ENCODE data around the gene SCAMP3.
"Not testable (repeated sequence)": the region's sequence is repeated elsewhere in the genome, so short reads cannot be mapped to it uniquely, and the experiment has no call there.

The SCAMP3 gene

GRCh38 chr1:155233502-155233901, 28.7 kb downstream of the SCAMP3 start:
- H3K4me3 Mint-ChIP-seq; H3K27ac Mint-ChIP-seq; H3K4me1 Mint-ChIP-seq; H3K36me3 Mint-ChIP-seq (ENCODE audit: low read depth); DNase-seq; ATAC-seq; H3K9me3 Mint-ChIP-seq; H3K27me3 Mint-ChIP-seq: not testable (repeated sequence)

GRCh38 chr1:155232001-155232978, 29.9 kb downstream of the SCAMP3 start:
- DNase-seq; H3K9me3 Mint-ChIP-seq; H3K27me3 Mint-ChIP-seq; ATAC-seq; H3K27ac Mint-ChIP-seq; H3K36me3 Mint-ChIP-seq (ENCODE audit: low read depth); H3K4me3 Mint-ChIP-seq: not testable (repeated sequence)
- peaks cover 15% of the 10 kb centered on the region for H3K4me1 Mint-ChIP-seq

GRCh38 chr1:155231302-155231701, 30.9 kb downstream of the SCAMP3 start:
- H3K4me1 Mint-ChIP-seq, result peaks cover 18% of the 10 kb centered on the region
- H3K27me3 Mint-ChIP-seq; ATAC-seq; DNase-seq; H3K9me3 Mint-ChIP-seq; H3K36me3 Mint-ChIP-seq (ENCODE audit: low read depth); H3K4me3 Mint-ChIP-seq; H3K27ac Mint-ChIP-seq: not testable (repeated sequence)

DNA sequence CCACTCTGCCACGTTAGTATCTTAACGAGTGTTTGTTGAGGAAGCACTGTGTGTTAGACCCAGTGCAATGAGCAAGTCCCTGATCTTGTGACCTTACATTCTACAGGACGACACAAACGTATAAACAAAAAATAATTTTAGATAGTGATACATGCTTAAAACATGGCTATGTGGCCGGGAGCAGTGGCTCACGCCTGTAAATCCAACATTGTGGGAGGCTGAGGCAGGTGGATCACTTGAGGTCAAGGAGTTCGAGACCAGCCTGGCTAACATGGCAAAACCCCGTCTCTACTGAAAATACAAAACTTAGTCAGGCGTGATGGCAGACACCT, 34.1 kb downstream of the SCAMP3 start:
- H3K36me3 Mint-ChIP-seq (ENCODE audit: low read depth), result peaks cover 12% of the 10 kb centered on the region
- peaks cover 38% of the 10 kb centered on the region for H3K4me1 Mint-ChIP-seq
- no peak for ATAC-seq
- no peaks in the 10 kb centered on the region for H3K9me3 Mint-ChIP-seq
- peak overlapping the region; percentile 95 for H3K4me3 Mint-ChIP-seq
- H3K27ac Mint-ChIP-seq, result peak overlapping the region; percentile 89
- no peaks in the 10 kb centered on the region for H3K27me3 Mint-ChIP-seq
- DNase-seq, result no peak

- Mint-ChIP-seq H3K4me1 (peaks cover 38% of the 10 kb centered on the region), H3K27me3 (no peaks in the 10 kb centered on the region), H3K9me3 (no peaks in the 10 kb centered on the region), H3K4me3 (peak overlapping the region; percentile 95), H3K36me3 (ENCODE audit: low read depth) (peaks cover 12% of the 10 kb centered on the region), H3K27ac (peak overlapping the region; percentile 89)
- peak; percentile 95 for ATAC-seq
- DNase-seq, result peak; percentile 99
These were observed 34.7 kb downstream of the SCAMP3 start for GRCh38 chr1:155227261-155228095.

DNA sequence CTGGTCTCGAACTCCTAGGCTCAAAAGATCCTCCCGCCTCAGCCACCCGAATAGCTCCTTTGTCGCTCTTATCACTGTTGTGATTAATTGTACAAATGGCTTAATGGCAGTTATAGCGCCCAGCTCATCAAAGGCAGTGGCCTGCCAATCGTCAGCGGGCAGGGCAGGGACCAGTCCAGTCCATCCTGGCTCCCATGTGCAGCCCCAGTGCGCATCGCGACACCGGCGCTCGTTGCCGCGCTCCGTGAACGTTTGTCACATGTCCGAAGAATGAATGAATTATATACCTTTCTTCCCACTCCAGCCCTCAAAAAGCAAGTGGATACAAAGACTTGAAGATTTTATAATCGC, 35.3 kb downstream of the SCAMP3 start:
- peaks cover 12% of the 10 kb centered on the region for H3K36me3 Mint-ChIP-seq (ENCODE audit: low read depth)
- peak; percentile 59 for DNase-seq
- H3K4me3 Mint-ChIP-seq, result peak overlapping the region; percentile 95
- ATAC-seq, result peak; percentile 31
- H3K9me3 Mint-ChIP-seq, result no peaks in the 10 kb centered on the region
- no peaks in the 10 kb centered on the region for H3K27me3 Mint-ChIP-seq
- peaks cover 38% of the 10 kb centered on the region for H3K4me1 Mint-ChIP-seq
- H3K27ac Mint-ChIP-seq, result peak overlapping the region; percentile 89

DNA sequence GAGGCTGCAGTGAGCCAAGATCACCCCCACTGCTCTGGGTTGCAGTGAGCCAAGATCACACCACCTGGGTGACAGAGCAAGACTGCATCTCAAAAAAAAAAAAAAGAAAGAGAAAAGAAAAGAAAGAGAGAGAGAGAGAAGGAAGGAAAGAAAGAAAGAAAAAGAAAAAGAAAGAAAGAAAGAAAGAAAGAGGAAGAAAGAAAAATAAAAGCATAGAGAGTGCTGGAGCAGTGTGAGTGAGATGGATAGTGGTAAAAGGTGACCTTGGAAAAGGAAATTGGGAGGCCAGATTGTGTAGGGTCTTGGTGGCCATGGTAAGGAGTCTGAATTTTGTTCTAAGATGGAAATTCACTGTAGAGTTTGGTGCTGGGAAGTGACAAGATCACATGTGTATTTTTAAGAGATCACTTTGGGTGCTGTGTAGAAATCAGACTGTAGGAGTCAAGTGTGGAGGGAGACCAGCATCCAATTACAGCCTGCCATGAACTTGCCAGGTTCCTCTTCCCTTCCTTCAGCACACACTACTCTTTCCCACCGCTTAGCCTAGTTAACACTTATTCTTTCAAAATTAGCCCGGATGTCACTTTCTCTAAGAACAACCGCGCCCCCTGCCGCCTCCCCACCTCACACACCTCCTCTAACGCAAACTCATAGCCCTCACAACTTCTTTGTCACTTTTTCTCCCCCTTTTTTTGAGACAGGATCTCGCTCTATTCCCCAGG, 35.8 kb downstream of the SCAMP3 start:
- peak; percentile 40 for ATAC-seq
- H3K4me3 Mint-ChIP-seq, result peak overlapping the region; percentile 95
- H3K27ac Mint-ChIP-seq, result peak overlapping the region; percentile 89
- no peaks in the 10 kb centered on the region for H3K27me3 Mint-ChIP-seq
- no peaks in the 10 kb centered on the region for H3K9me3 Mint-ChIP-seq
- peaks cover 38% of the 10 kb centered on the region for H3K4me1 Mint-ChIP-seq
- H3K36me3 Mint-ChIP-seq (ENCODE audit: low read depth), result peaks cover 12% of the 10 kb centered on the region
- DNase-seq, result peak; percentile 84

- H3K4me1 Mint-ChIP-seq, result peaks cover 38% of the 10 kb centered on the region
- DNase-seq, H3K9me3 Mint-ChIP-seq: not testable (repeated sequence)
These were observed 36.8 kb downstream of the SCAMP3 start for GRCh38 chr1:155225404-155225759.

DNA sequence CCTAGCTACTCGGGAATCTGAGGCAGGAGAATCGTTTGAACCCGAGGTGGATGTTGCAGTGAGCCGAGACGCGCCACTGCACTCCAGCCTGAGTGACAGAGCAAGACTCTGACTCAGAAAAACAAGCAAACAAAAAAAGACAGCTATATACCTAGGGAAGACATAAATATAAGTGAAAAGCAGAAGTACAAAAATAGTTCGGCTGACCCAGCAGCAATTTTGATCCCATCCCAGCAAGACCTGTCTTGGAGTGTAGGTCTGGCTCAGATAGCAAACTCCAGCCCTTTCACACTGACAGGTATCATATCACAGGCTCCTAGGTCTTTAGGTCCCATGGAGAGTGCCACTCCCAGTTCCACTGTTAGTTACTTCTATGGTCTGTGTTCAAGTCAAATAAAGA, 39.1 kb downstream of the SCAMP3 start:
- H3K27me3 Mint-ChIP-seq, result no peaks in the 10 kb centered on the region
- H3K9me3 Mint-ChIP-seq, result no peaks in the 10 kb centered on the region
- ATAC-seq (no peak), DNase-seq (no peak)
- H3K4me3 Mint-ChIP-seq, result no peak overlapping the region
- peaks cover 44% of the 10 kb centered on the region for H3K4me1 Mint-ChIP-seq
- H3K27ac Mint-ChIP-seq, result no peak overlapping the region
- peaks cover 12% of the 10 kb centered on the region for H3K36me3 Mint-ChIP-seq (ENCODE audit: low read depth)

More at GRCh38 chr1:155225404-155225759, 36.8 kb downstream of the SCAMP3 start:
- not testable (repeated sequence) for ATAC-seq, H3K27me3 Mint-ChIP-seq
- peaks cover 12% of the 10 kb centered on the region for H3K36me3 Mint-ChIP-seq (ENCODE audit: low read depth)
- H3K27ac Mint-ChIP-seq, result peak overlapping the region; percentile 52
- peak overlapping the region; percentile 95 for H3K4me3 Mint-ChIP-seq

- Mint-ChIP-seq H3K27ac (peak overlapping the region; percentile 19), H3K4me1 (peaks cover 24% of the 10 kb centered on the region)
- ATAC-seq; H3K9me3 Mint-ChIP-seq; H3K27me3 Mint-ChIP-seq; H3K36me3 Mint-ChIP-seq (ENCODE audit: low read depth); DNase-seq; H3K4me3 Mint-ChIP-seq: not testable (repeated sequence)
These were observed 41.8 kb downstream of the SCAMP3 start for GRCh38 chr1:155220211-155220965.

DNA sequence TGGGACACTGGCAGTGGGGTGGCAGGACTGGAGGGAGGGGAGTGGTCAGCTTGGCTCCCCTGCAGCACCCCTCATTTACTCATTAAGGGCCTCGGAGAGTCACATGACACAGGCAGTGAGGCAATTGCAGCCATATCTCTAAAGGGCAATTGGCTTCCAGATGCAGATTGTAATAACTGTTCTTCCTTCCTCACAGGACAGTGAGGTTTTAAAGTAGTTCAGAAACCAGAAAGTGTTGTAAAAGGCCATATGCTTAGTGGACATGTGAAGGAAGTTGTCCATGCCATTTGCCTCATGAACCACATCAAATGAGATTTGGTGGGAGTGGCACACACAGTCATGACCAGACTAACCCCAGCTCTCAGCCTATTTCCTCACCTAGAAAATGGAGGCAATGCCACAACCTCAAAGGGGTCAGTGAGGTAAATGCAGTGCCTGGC, 42.5 kb downstream of the SCAMP3 start:
- no peaks in the 10 kb centered on the region for H3K9me3 Mint-ChIP-seq
- no peak for ATAC-seq
- H3K36me3 Mint-ChIP-seq (ENCODE audit: low read depth), result peaks cover 2% of the 10 kb centered on the region
- H3K4me1 Mint-ChIP-seq, result peaks cover 18% of the 10 kb centered on the region
- no peak for DNase-seq
- peak overlapping the region; percentile 53 for H3K27ac Mint-ChIP-seq
- no peaks in the 10 kb centered on the region for H3K27me3 Mint-ChIP-seq
- no peak overlapping the region for H3K4me3 Mint-ChIP-seq

DNA sequence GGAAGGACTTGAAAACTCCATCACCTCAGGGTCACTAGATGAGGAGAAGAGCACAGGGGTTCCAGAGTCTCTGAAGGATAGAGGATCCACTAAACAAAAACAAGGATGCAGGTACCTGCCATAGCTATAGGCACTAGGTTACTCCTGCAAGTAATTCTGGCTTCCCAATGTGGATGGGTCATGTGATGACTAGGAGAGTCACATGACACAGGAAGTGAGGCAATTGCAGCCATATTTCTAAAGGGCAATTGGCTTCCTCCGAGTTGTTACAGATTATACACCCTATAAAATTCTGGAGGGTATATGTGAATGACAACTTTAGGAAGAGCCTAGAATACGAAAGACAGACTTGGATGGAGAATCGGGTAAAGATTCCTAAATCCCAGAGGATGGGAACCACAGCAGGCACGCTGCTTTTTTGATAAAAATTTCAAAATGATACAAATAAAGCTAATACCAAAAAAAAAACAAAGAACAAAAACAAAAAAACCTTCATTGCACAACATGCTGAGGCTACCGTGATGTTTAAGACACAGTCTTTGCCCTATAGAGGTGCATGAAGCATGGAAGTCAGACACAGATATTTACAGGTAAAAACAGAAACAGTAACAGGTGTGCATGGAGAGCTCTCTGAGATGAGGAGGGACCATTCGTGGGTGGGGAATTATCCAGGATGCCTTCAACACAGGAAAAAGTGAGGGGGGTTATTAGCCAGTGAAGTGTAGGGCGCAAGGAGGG, 43.1 kb downstream of the SCAMP3 start:
- Mint-ChIP-seq H3K4me1 (peaks cover 14% of the 10 kb centered on the region), H3K27ac (peak overlapping the region; percentile 53), H3K9me3 (no peaks in the 10 kb centered on the region), H3K27me3 (no peaks in the 10 kb centered on the region), H3K36me3 (ENCODE audit: low read depth) (no peaks in the 10 kb centered on the region), H3K4me3 (peak overlapping the region; percentile 15)
- DNase-seq (no peak), ATAC-seq (no peak)

DNA sequence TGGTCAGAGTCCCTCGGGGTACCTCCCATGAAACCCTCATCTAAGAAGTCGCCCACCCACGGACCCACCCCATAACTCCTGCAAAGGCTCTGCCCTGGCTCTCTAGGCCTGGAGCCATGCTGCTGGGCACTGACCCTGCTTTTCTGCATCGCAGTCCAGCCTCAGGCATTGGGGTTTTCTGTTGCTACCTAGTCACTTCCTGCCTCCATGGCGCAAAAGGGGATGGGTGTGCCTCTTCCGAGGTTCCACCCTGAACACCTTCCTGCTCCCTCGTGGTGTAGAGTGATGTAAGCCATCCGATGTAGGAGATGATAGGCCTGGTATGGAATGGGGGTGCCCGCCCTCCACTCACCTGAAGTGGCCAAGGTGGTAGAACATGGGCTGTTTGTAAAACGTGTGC, 47.5 kb downstream of the SCAMP3 start:
- DNase-seq, H3K4me3 Mint-ChIP-seq, ATAC-seq, H3K9me3 Mint-ChIP-seq, H3K27ac Mint-ChIP-seq, H3K27me3 Mint-ChIP-seq: not testable (repeated sequence)
- H3K36me3 Mint-ChIP-seq (ENCODE audit: low read depth), result peaks cover 11% of the 10 kb centered on the region
- H3K4me1 Mint-ChIP-seq, result peaks cover 19% of the 10 kb centered on the region
